ENCODE measurements around the gene ACBD5.

The ACBD5 gene

DNA sequence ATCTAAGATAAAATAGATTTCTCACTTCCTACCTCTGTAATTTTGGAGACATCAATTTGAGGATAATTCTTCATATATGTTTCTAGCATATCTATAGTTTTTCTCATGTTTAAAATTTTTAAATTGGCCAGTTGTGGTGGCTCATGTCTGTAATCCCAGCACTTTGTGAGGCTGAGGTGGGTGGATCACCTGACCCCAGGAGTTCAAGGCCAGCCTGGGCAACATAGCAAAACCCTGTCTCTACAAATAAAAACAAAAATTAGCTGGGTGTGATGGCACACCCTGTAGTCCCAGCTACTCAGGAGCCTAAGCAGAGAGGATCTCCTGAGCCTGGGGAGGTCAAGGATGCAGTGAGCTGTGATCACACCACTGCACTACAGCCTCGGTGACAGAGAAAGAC is 4.9 kb downstream of the ACBD5 start:
- no peak overlapping the region for H3K9ac ChIP-seq (ENCODE audit: low read depth, low read length)
- no peaks in the 10 kb centered on the region for H3K27me3 ChIP-seq (ENCODE audit: control insufficient read depth, insufficient read depth, low read length)
- no peaks in the 10 kb centered on the region for H3K36me3 ChIP-seq (ENCODE audit: control insufficient read depth, insufficient read depth, low read length)
- no peak overlapping the region for H3K4me3 ChIP-seq (ENCODE audit: low read depth, low read length)
- H3K9me3 ChIP-seq (ENCODE audit: control insufficient read depth, insufficient read depth, low read length), result no peaks in the 10 kb centered on the region
- H3K4me1 ChIP-seq (ENCODE audit: control insufficient read depth, insufficient read depth, low read length), result no peaks in the 10 kb centered on the region

DNA sequence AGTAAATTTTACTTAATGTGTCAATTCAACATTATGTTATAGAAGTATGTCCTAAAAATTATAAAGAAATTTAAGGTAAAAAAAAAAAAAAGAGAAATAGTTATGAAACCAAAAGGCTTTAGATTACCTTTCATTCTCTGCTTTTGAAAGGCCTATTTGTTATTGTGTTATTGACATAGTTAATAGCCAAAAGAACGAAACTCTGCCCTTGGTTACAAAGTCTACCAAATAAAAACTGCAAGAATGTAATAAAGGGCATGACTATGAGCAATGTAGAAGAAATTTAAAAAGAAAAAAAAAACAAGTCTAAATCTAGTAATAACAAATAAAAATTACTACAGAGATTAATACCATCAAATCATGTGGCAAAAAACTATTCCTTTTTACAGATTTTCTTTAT is 10.6 kb downstream of the ACBD5 start:
- Histone ChIP-seq H3K27me3 (ENCODE audit: control insufficient read depth, insufficient read depth, low read length) (no peaks in the 10 kb centered on the region), H3K4me1 (ENCODE audit: control insufficient read depth, insufficient read depth, low read length) (no peaks in the 10 kb centered on the region), H3K36me3 (ENCODE audit: control insufficient read depth, insufficient read depth, low read length) (no peaks in the 10 kb centered on the region), H3K9me3 (ENCODE audit: control insufficient read depth, insufficient read depth, low read length) (no peaks in the 10 kb centered on the region), H3K4me3 (ENCODE audit: low read depth, low read length) (no peak overlapping the region), H3K9ac (ENCODE audit: low read depth, low read length) (no peak overlapping the region)

DNA sequence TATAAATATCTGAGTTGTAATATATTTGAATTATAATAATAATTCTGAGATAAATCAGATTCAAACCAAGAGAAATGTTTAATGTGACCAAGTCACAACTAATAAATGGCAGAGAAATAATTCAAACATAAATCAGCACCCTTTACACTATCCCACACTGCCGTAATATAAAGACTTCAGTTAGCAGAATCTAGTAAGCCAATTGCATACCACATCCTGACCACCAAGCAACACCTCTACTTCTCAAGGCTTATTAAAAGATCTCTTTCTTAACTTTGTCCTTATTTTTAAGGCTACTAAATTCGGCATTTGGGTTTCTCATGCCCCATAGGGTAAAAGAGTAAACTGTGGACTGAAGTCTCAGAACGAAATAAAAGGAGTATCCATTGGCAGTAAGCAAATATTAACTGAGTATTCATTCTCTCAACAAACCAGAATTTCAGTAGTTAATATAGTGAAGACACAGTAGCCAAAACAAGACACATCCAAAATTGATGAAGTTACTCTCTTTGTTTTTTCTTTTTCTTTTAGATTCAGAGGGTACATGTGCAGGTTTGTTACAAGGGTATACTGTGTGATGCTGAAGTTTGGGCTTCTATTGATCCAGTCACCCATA is 14.8 kb downstream of the ACBD5 start:
- Histone ChIP-seq H3K9ac (ENCODE audit: low read depth, low read length) (no peak overlapping the region), H3K9me3 (ENCODE audit: control insufficient read depth, insufficient read depth, low read length) (no peaks in the 10 kb centered on the region), H3K4me3 (ENCODE audit: low read depth, low read length) (no peak overlapping the region), H3K27me3 (ENCODE audit: control insufficient read depth, insufficient read depth, low read length) (no peaks in the 10 kb centered on the region), H3K4me1 (ENCODE audit: control insufficient read depth, insufficient read depth, low read length) (no peaks in the 10 kb centered on the region), H3K36me3 (ENCODE audit: control insufficient read depth, insufficient read depth, low read length) (no peaks in the 10 kb centered on the region)

DNA sequence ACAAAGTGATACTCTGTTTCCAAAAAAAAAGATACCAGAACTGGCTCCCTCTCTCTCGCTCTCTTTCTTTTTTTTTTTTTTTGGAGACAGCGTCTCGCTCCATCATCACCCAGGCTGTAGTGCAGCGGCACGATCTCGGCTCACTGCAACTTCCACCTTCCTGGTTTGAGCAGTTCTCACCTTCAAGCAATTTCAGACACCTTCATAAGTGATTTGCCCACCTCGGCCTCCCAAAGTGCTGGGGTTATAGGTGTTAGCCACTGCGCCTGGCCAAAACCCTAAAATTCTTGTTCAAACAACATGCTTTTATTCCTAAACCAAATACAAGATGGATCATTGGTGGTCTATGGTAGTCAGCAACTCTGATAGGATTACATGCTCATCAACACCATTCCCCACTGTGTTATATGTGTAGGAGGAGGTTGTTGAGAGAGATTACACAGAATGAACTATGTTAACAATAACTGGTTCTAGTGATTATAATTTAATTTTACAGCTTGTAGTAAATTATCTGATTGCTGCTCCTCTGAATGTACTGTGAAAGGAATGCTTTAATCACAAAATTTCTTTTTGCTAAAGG is 15.5 kb downstream of the ACBD5 start:
- no peaks in the 10 kb centered on the region for H3K36me3 ChIP-seq (ENCODE audit: control insufficient read depth, insufficient read depth, low read length)
- no peak overlapping the region for H3K4me3 ChIP-seq (ENCODE audit: low read depth, low read length)
- no peaks in the 10 kb centered on the region for H3K27me3 ChIP-seq (ENCODE audit: control insufficient read depth, insufficient read depth, low read length)
- H3K9ac ChIP-seq (ENCODE audit: low read depth, low read length), result no peak overlapping the region
- H3K9me3 ChIP-seq (ENCODE audit: control insufficient read depth, insufficient read depth, low read length), result no peaks in the 10 kb centered on the region
- no peaks in the 10 kb centered on the region for H3K4me1 ChIP-seq (ENCODE audit: control insufficient read depth, insufficient read depth, low read length)

DNA sequence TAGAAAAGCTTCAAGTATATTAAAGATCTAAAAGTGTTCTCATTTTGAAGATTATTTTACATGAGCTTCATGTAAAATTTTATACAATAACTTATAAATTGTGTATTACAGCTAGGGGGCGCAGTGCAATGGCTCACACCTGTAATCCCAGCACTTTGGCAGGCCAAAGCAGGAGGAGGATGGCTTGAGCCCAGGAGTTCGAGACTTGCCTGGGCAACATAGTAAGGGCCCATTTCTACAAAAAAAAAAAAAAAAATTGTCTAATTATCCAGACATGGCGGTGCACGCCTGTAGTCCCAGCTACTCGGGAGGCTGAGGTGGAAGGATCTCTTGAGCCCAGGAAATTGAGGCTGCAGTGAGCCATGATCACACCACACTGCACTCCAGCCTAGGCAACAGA is 16.6 kb downstream of the ACBD5 start:
- Histone ChIP-seq H3K36me3 (ENCODE audit: control insufficient read depth, insufficient read depth, low read length) (no peaks in the 10 kb centered on the region), H3K27me3 (ENCODE audit: control insufficient read depth, insufficient read depth, low read length) (no peaks in the 10 kb centered on the region), H3K4me3 (ENCODE audit: low read depth, low read length) (no peak overlapping the region), H3K9ac (ENCODE audit: low read depth, low read length) (no peak overlapping the region), H3K9me3 (ENCODE audit: control insufficient read depth, insufficient read depth, low read length) (no peaks in the 10 kb centered on the region), H3K4me1 (ENCODE audit: control insufficient read depth, insufficient read depth, low read length) (no peaks in the 10 kb centered on the region)

DNA sequence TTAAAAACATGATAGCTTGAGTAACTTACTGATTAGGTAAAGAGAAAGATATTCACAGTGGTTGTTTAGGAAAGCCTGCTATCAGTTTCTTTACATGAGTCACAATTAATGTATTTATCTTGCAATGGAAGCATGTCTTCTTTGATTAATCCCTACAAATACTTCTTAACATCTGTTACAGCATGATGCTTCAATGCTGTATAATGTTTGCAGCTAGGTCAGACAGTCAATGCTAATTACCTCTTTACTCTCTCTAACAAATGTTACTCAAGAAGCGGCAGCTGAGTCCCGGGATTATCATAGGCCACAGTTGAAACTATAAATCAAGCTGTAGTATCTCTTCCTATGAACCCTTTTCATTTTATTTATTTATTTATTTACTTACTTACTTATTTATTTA is 33.2 kb downstream of the ACBD5 start:
- peaks cover 8% of the 10 kb centered on the region for H3K36me3 ChIP-seq (ENCODE audit: control insufficient read depth, insufficient read depth, low read length)
- no peaks in the 10 kb centered on the region for H3K4me1 ChIP-seq (ENCODE audit: control insufficient read depth, insufficient read depth, low read length)

DNA sequence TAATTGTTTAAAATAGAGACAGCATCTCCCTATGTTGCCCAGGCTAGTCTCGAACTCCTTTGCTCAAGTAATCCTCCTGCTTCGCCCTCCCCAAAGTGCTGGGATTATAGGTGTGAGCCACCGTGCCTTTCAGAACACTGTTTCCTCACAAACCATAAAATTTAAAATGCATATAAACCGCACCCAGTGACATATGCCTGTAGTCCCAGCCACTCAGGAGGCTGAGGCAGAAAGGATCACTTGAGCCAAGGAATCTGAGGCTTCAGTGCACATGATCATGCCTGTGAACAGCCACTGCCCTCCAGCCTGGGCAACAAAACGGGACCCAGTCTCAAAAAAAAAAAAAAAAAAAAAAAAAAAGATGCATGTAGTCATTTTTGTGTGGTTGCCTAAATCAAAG is 36.8 kb downstream of the ACBD5 start:
- no peaks in the 10 kb centered on the region for H3K4me1 ChIP-seq (ENCODE audit: control insufficient read depth, insufficient read depth, low read length)
- H3K27me3 ChIP-seq (ENCODE audit: control insufficient read depth, insufficient read depth, low read length), result no peaks in the 10 kb centered on the region
- H3K9ac ChIP-seq (ENCODE audit: low read depth, low read length), result no peak overlapping the region
- H3K9me3 ChIP-seq (ENCODE audit: control insufficient read depth, insufficient read depth, low read length), result no peaks in the 10 kb centered on the region
- no peak overlapping the region for H3K4me3 ChIP-seq (ENCODE audit: low read depth, low read length)
- H3K36me3 ChIP-seq (ENCODE audit: control insufficient read depth, insufficient read depth, low read length), result peaks cover 3% of the 10 kb centered on the region

More for the DNA sequence above, 33.2 kb downstream of the ACBD5 start:
- Histone ChIP-seq H3K4me3 (ENCODE audit: low read depth, low read length) (no peak overlapping the region), H3K9me3 (ENCODE audit: control insufficient read depth, insufficient read depth, low read length) (no peaks in the 10 kb centered on the region), H3K9ac (ENCODE audit: low read depth, low read length) (no peak overlapping the region), H3K27me3 (ENCODE audit: control insufficient read depth, insufficient read depth, low read length) (no peaks in the 10 kb centered on the region)

DNA sequence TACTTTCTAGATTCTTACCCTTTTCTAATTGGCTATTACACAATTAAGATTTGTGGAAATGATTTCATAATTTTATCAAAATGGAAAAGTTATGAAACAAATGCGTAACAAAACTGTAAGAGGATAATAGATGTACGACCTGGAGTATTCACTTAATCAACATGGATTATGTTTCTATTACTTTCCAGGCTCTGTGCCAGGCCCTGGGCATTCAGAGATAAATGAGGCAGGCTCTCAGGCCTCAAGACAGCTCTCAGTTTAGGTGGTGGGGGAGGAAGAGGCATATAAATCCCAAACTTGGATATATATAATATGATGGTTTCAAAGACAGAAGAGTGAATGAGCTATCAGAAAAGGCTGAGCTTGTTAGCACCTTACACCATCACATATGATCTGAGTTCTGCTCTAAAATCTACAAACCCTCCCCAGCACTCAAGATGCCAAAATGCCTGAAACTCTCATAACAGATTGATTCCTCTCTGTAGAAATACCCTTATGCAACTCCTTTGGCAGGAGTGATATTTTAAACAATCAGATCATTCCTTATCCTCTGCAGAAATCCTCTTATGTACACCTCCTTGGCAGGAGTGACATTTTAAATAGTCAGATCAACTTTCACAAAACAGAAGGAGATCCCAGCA is 42.5 kb downstream of the ACBD5 start:
- H3K9ac ChIP-seq (ENCODE audit: low read depth, low read length), result no peak overlapping the region
- H3K27me3 ChIP-seq (ENCODE audit: control insufficient read depth, insufficient read depth, low read length), result no peaks in the 10 kb centered on the region
- H3K9me3 ChIP-seq (ENCODE audit: control insufficient read depth, insufficient read depth, low read length), result no peaks in the 10 kb centered on the region
- H3K36me3 ChIP-seq (ENCODE audit: control insufficient read depth, insufficient read depth, low read length), result peaks cover 3% of the 10 kb centered on the region
- H3K4me3 ChIP-seq (ENCODE audit: low read depth, low read length), result no peak overlapping the region
- no peaks in the 10 kb centered on the region for H3K4me1 ChIP-seq (ENCODE audit: control insufficient read depth, insufficient read depth, low read length)

DNA sequence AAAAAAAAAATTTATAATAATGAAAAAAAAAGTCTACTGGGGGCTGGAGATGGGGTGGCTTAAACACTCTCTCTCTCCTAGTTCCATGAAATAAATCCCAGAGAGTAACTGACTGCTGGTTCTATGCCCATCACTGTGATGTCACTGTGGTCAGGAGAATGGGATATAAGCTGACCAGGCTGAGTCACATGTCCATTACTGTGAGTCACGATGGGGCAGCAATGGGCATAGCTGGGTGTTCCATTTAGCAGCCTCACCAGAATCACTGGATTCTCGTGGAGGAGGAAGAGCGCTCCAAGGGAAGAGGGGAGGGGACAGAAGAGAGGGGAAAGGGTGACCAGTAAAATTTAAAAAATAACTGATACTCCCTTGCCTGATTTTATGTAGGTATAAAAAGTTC is 48.3 kb downstream of the ACBD5 start:
- H3K4me3 ChIP-seq (ENCODE audit: low read depth, low read length), result no peak overlapping the region
- no peak overlapping the region for H3K9ac ChIP-seq (ENCODE audit: low read depth, low read length)
- no peaks in the 10 kb centered on the region for H3K27me3 ChIP-seq (ENCODE audit: control insufficient read depth, insufficient read depth, low read length)
- H3K4me1 ChIP-seq (ENCODE audit: control insufficient read depth, insufficient read depth, low read length), result no peaks in the 10 kb centered on the region
- H3K36me3 ChIP-seq (ENCODE audit: control insufficient read depth, insufficient read depth, low read length), result peaks cover 3% of the 10 kb centered on the region
- H3K9me3 ChIP-seq (ENCODE audit: control insufficient read depth, insufficient read depth, low read length), result no peaks in the 10 kb centered on the region

DNA sequence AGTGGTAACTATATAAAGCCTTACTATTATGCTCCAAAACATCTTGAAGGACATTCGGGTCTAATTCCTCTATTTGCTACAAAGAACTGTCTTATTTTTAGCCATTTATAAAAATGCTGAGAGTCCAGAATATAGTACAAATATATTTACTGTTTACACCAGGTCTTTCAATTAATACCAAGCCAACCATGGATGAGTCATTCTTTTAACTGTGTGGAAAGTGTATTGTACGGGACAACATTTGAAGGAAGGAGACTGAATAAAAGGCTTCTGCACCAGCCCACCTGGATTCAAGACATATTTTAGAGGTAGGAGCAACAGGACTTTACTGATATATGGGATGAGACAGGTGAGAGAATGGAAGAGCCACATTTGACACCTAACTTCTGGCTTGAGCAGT is 50.1 kb downstream of the ACBD5 start:
- Histone ChIP-seq H3K36me3 (ENCODE audit: control insufficient read depth, insufficient read depth, low read length) (no peaks in the 10 kb centered on the region), H3K4me3 (ENCODE audit: low read depth, low read length) (no peak overlapping the region), H3K27me3 (ENCODE audit: control insufficient read depth, insufficient read depth, low read length) (no peaks in the 10 kb centered on the region), H3K4me1 (ENCODE audit: control insufficient read depth, insufficient read depth, low read length) (no peaks in the 10 kb centered on the region), H3K9me3 (ENCODE audit: control insufficient read depth, insufficient read depth, low read length) (no peaks in the 10 kb centered on the region), H3K9ac (ENCODE audit: low read depth, low read length) (no peak overlapping the region)

DNA sequence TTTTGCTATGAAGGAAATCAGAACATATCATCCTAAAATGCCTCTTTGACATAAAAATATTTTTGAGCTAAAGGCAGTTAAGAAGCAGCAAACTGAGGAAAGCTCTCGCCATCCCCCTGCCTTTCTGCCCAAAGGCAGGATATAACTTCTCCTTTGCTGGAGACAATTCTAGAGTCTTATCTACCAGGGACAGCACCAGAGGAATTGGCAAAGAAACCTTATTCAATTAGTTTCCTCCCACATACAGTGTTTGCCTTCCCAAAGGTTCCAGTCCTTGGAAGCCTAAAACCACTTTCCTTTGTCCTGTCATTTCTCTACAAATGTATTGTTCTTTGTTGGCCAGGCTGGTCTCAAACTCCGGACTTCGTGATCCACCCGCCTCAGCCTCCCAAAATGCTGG is 51.7 kb downstream of the ACBD5 start:
- Histone ChIP-seq H3K4me3 (ENCODE audit: low read depth, low read length) (no peak overlapping the region), H3K36me3 (ENCODE audit: control insufficient read depth, insufficient read depth, low read length) (peaks cover 6% of the 10 kb centered on the region), H3K27me3 (ENCODE audit: control insufficient read depth, insufficient read depth, low read length) (no peaks in the 10 kb centered on the region), H3K9me3 (ENCODE audit: control insufficient read depth, insufficient read depth, low read length) (no peaks in the 10 kb centered on the region), H3K9ac (ENCODE audit: low read depth, low read length) (no peak overlapping the region), H3K4me1 (ENCODE audit: control insufficient read depth, insufficient read depth, low read length) (no peaks in the 10 kb centered on the region)

DNA sequence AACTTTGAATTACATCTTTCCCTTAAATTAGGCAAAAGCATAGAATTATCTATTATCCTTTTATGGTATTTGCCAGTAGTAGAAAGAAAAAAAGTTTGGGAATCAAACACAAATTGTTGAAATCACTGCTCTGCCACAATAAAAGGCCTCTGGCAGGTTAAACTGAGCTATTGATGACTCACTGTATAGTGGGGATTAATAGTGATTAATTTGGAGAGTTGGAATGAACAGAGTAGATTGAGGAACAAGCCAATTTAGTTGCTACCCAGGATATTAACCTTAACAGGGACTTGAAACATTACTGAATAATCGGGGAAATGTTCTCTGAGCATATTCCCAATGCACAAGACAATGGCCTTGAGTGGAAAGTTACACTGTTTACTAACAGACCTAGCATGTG is 52.3 kb downstream of the ACBD5 start:
- Histone ChIP-seq H3K9ac (ENCODE audit: low read depth, low read length) (no peak overlapping the region), H3K4me1 (ENCODE audit: control insufficient read depth, insufficient read depth, low read length) (no peaks in the 10 kb centered on the region), H3K36me3 (ENCODE audit: control insufficient read depth, insufficient read depth, low read length) (peaks cover 6% of the 10 kb centered on the region)

More for the DNA sequence above, 52.3 kb downstream of the ACBD5 start:
- Histone ChIP-seq H3K9me3 (ENCODE audit: control insufficient read depth, insufficient read depth, low read length) (no peaks in the 10 kb centered on the region), H3K4me3 (ENCODE audit: low read depth, low read length) (no peak overlapping the region), H3K27me3 (ENCODE audit: control insufficient read depth, insufficient read depth, low read length) (no peaks in the 10 kb centered on the region)
